GM12878 (cell line): Measurements from ENCODE around the gene C9orf50.

ENCODE experiments used
- CTCF ChIP-seq, 3 experiments: IDR thresholded peaks in 2 of 3; conservative IDR thresholded peaks in 1 of 3; 2 replicates each; pipeline ENCODE4 v1.5.1; 2011; ENCODE audit warnings: low read depth in 3 of 3, low read length in 3 of 3, mild to moderate bottlenecking in 3 of 3, control low read depth in 2 of 3, moderate library complexity in 2 of 3, inconsistent platforms in 1 of 3, mixed read lengths in 1 of 3; ENCODE audit not compliant: control insufficient read depth in 2 of 3, insufficient read depth in 1 of 3; ENCODE audit errors: extremely low read depth in 1 of 3
- CUX1 ChIP-seq: IDR thresholded peaks from 2 replicates; pipeline ENCODE4 v1.6.1; 2012; ENCODE audit warnings: improper control_type of control experiment, low read depth, low read length; ENCODE audit not compliant: insufficient replicate concordance
- MAX ChIP-seq: IDR thresholded peaks from 2 replicates; pipeline ENCODE4 v1.6.1; 2012; ENCODE audit warnings: low read depth, low read length, improper control_type of control experiment
- MEF2B ChIP-seq: fragments of 450-650 bp; IDR thresholded peaks from 2 replicates; pipeline ENCODE4 v1.6.1; 2018; ENCODE audit warnings: mild to moderate bottlenecking, moderate library complexity; ENCODE audit not compliant: partially characterized antibody, poor library complexity, severe bottlenecking
- NR2C2 ChIP-seq: IDR thresholded peaks from 2 replicates; pipeline ENCODE4 v1.6.1; 2011; ENCODE audit warnings: borderline replicate concordance, low read depth; ENCODE audit not compliant: control insufficient read depth, insufficient read length
- POLR2AphosphoS5 ChIP-seq: IDR thresholded peaks from 2 replicates; pipeline ENCODE4 v1.6.1; 2011; ENCODE audit warnings: mild to moderate bottlenecking, low read length, inconsistent platforms
- REST ChIP-seq: IDR thresholded peaks from 2 replicates; pipeline ENCODE4 v1.6.1; 2012; ENCODE audit warnings: mild to moderate bottlenecking, low read depth, low read length
- TARDBP ChIP-seq: IDR thresholded peaks from 2 replicates; pipeline ENCODE4 v1.6.1; 2016; ENCODE audit warnings: borderline replicate concordance
- USF2 ChIP-seq: IDR thresholded peaks from 2 replicates; pipeline ENCODE4 v1.6.1; 2011; ENCODE audit warnings: low read depth, low read length, improper control_type of control experiment, borderline replicate concordance
- YBX1 ChIP-seq: fragments of 450-650 bp; IDR thresholded peaks from 2 replicates; pipeline ENCODE4 v1.6.1; 2016; ENCODE audit warnings: antibody characterized with exemption
- YY1 ChIP-seq: IDR thresholded peaks from 2 replicates; pipeline ENCODE4 v1.6.1; 2011; ENCODE audit warnings: low read depth, mild to moderate bottlenecking, low read length
- ZBTB40 ChIP-seq: fragments of 450-650 bp; IDR thresholded peaks from 2 replicates; pipeline ENCODE4 v1.6.1; 2016; ENCODE audit warnings: mild to moderate bottlenecking, moderate library complexity, borderline replicate concordance

- TF ChIP-seq POLR2AphosphoS5 (no peak), YY1 (no peak), YBX1 (no peak), CTCF (IDR thresholded peaks at IDR 0.05 in 2 of 3, conservative IDR thresholded peaks at IDR 0.05 in 1 of 3; ENCODE audit: control insufficient read depth in 2 of 3, extremely low read depth in 1 of 3, insufficient read depth in 1 of 3, low read depth in 3 of 3, low read length in 3 of 3) (no peak), NR2C2 (no peak), TARDBP (no peak), CUX1 (no peak), USF2 (no peak), MEF2B (no peak), MAX (no peak), REST (no peak), ZBTB40 (no peak)
Measured at GRCh38 chr9:129585352-129585751, 35.5 kb downstream of the C9orf50 start.
